ENCODE data around the gene CARD14. TPM values are rescaled to one million over a fixed set of nuclear protein-coding genes. Genes with fewer than 3 reads are reported as not detected.
A peak's percentile ranks its signal among the peaks of the same experiment; 100 is the strongest.
"Not testable (repeated sequence)": the region's sequence is repeated elsewhere in the genome, so short reads cannot be mapped to it uniquely, and the experiment has no call there.

CARD14 gene
- total RNA-seq, 6 donors from 2014 or later = 0.15 to 7.3 (median 1.0) TPM

DNA sequence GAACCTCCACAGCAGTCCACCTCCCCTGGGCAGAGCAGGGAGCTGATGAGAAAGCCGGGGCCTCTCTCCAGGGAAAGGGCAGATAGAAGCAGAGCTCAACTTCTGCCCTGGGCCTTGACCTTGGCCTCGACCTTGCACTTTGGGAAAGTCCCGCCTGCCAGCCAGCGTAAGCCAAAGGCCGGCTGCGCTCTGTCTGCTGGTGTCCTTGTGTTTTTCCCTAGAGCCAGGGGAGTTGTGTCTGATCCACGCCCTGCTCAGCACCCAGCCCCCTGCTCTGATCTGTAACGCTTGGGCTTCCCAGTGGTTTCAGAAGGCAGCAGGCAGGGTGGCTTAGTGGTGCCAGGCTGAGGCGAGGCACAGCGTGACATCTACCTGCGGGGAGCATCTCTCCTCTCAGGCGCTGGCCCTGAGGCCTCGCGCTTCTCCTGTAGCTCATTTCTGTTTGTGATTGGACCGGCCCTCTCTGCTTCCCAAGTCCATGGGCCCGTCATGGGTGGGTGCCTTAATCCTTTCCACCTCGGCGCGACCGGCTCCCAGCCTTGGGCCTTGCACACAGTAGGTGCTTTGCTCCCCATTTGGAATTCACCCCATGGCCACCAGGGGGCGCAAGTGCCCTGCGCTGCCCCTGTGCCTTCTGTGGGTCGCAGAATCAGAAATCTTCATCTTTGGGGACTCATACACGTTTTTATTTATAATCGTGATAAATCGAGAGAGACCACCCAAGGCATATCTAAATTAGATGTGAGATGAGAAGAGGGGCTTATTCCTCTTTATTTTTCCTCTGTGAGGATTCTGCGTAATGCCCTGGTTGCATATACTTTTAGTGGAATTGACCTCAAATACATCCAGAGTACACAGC, 26.1 kb downstream of the CARD14 start:
- H3K36me3 ChIP-seq = no peaks in the 10 kb centered on the region
- no peak for TF ChIP-seq POLR2A (IDR thresholded peaks at IDR 0.05)
- TF ChIP-seq, protein P1, sequence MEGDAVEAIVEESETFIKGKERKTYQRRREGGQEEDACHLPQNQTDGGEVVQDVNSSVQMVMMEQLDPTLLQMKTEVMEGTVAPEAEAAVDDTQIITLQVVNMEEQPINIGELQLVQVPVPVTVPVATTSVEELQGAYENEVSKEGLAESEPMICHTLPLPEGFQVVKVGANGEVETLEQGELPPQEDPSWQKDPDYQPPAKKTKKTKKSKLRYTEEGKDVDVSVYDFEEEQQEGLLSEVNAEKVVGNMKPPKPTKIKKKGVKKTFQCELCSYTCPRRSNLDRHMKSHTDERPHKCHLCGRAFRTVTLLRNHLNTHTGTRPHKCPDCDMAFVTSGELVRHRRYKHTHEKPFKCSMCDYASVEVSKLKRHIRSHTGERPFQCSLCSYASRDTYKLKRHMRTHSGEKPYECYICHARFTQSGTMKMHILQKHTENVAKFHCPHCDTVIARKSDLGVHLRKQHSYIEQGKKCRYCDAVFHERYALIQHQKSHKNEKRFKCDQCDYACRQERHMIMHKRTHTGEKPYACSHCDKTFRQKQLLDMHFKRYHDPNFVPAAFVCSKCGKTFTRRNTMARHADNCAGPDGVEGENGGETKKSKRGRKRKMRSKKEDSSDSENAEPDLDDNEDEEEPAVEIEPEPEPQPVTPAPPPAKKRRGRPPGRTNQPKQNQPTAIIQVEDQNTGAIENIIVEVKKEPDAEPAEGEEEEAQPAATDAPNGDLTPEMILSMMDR (IDR thresholded peaks at IDR 0.05) = peak; percentile 88 to 92 (median 90)
- no peak overlapping the region for H3K27ac ChIP-seq
- DNase-seq (peak in 1 of 2 donors; percentile 76), ATAC-seq (ENCODE audit: low FRiP score in 2 of 2) (peak in 1 of 2 donors; percentile 54)
- no peak overlapping the region for H3K4me3 ChIP-seq
- no peaks in the 10 kb centered on the region for H3K27me3 ChIP-seq
- H3K9me3 ChIP-seq = no peaks in the 10 kb centered on the region
- WGBS, 2 donors = 70 to 80% methylated on average over 12 to 27 of the region's 27 CpGs
- H3K4me1 ChIP-seq = peaks cover 11 to 13% (median 12%) of the 10 kb centered on the region in 4 donors

DNA sequence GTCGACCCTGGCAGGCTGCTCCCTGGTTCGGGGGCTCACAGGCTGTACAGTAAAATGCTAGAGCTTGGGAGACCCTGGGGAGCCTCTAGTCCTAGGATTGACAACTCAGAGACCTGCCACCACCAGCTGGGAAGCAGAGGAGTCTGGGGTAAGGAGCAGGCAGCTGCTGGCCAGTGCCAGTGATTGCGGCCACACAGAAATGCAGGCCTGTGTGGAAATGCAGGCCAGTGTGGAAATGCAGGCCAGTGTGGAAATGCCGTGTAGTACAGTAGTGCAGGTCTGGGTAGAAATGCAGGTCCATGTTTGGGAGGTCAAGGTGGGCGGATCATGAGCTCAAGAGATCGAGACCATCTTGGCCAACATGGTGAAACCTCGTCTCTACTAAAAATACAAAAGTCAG, 26.8 kb downstream of the CARD14 start:
- Histone ChIP-seq H3K36me3 (no peaks in the 10 kb centered on the region), H3K4me3 (no peak overlapping the region), H3K27ac (no peak overlapping the region), H3K4me1 (peaks cover 4 to 10% (median 8%) of the 10 kb centered on the region in 4 donors), H3K27me3 (no peaks in the 10 kb centered on the region), H3K9me3 (no peaks in the 10 kb centered on the region)
- no peak for DNase-seq
- no peak for ATAC-seq (ENCODE audit: low FRiP score in 2 of 2)
- TF ChIP-seq POLR2A (IDR thresholded peaks at IDR 0.05) = no peak
- TF ChIP-seq EP300 (IDR thresholded peaks at IDR 0.05) = no peak
- no peak for TF ChIP-seq POLR2AphosphoS5 (IDR thresholded peaks at IDR 0.05)
- TF ChIP-seq, protein P1 (IDR thresholded peaks at IDR 0.05) = no peak
- 92 to 96% methylated on average over 5 to 7 of the region's 7 CpGs for WGBS, 2 donors

DNA sequence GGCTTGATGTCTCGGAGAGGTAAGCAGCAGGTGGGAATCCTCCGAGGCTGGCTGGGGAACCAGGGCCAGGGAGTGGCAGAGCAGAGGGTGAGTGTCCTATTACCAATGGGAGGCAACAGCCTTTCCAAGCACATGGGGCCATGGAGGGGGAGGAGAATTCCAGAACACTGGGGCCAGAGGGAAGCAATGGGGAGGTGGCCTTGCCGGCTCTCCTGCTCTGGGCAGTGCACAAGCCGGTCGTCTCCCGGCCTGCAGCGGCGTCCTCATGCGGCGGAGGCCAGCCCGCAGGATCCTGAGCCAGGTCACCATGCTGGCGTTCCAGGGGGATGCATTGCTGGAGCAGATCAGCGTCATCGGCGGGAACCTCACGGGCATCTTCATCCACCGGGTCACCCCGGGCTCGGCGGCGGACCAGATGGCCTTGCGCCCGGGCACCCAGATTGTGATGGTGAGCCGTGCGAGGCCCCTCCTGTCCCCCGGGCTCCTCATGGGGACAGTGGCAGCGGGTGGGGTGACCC, 28.4 kb downstream of the CARD14 start:
- no peak for ATAC-seq (ENCODE audit: low FRiP score in 2 of 2)
- no peak for TF ChIP-seq EP300 (IDR thresholded peaks at IDR 0.05)
- TF ChIP-seq, protein P1 (IDR thresholded peaks at IDR 0.05) = no peak
- Histone ChIP-seq H3K27ac (no peak overlapping the region), H3K4me1 (no peaks in the 10 kb centered on the region), H3K36me3 (no peaks in the 10 kb centered on the region), H3K4me3 (no peak overlapping the region), H3K27me3 (no peaks in the 10 kb centered on the region), H3K9me3 (no peaks in the 10 kb centered on the region)
- WGBS, 2 donors = 63 to 81% methylated on average over 4 to 20 of the region's 27 CpGs
- peak in 1 of 2 donors; percentile 81 for DNase-seq

DNA sequence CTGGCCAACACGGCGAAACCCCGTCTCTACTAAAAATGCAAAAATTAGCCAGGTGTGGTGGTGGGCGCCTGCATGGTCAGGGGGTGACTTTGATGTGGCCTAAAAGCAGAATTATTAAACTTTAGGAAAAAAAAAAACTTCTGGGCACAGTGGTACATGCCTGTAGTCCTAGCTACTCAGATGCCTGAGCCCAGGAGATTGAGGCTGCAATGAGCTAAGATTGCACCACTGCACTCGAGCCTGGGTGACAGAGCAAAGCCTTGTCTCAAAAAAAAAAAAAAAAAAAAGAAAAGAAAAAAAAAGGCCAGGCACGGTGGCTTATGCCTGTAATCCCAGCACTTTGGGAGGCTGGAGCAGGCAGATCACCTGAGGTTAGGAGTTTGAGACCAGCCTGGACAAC, 29.5 kb downstream of the CARD14 start:
- H3K27ac ChIP-seq; H3K4me3 ChIP-seq; H3K36me3 ChIP-seq; H3K27me3 ChIP-seq; DNase-seq; ATAC-seq (ENCODE audit: low FRiP score in 2 of 2); H3K9me3 ChIP-seq; H3K4me1 ChIP-seq: not testable (repeated sequence)
- 77 to 78% methylated on average over 5 to 6 of the region's 6 CpGs for WGBS, 2 donors

DNA sequence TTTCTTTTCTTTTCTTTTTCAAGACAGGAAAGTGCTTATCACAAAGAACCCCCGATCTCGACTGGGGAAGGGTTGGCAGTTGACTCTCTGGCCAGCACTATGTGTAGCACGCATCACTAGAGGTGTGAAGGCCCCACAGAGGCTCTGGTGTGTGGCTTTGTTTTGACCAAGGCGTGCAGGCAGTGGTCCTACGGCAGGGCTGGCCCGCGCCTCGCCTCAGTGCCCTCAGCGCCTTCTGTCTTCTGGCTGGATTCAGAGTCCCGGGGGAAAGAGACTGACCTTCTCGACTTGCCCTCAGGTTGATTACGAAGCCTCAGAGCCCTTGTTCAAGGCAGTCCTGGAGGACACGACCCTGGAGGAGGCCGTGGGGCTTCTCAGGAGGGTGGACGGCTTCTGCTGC, 31.6 kb downstream of the CARD14 start:
- Histone ChIP-seq H3K27me3 (no peaks in the 10 kb centered on the region), H3K4me1 (no peaks in the 10 kb centered on the region), H3K9me3 (no peaks in the 10 kb centered on the region), H3K4me3 (no peak overlapping the region), H3K27ac (no peak overlapping the region), H3K36me3 (peaks cover 0 to 3% (median 0%) of the 10 kb centered on the region in 4 donors)
- DNase-seq = no peak
- 91 to 94% methylated on average over 10 to 15 of the region's 15 CpGs for WGBS, 2 donors
- ATAC-seq (ENCODE audit: low FRiP score in 2 of 2) = no peak
- TF ChIP-seq EP300 (IDR thresholded peaks at IDR 0.05) = no peak
- TF ChIP-seq, protein P1 (IDR thresholded peaks at IDR 0.05) = no peak
- TF ChIP-seq POLR2AphosphoS5 (IDR thresholded peaks at IDR 0.05) = no peak
- no peak for TF ChIP-seq POLR2A (IDR thresholded peaks at IDR 0.05)

Measured in upper lobe of left lung (tissue), 6 donors.